Renal pelvis (tissue), 4 donors: ENCODE results near the gene CCNI2. TPM values are rescaled to one million over a fixed set of nuclear protein-coding genes. Genes with fewer than 3 reads are reported as not detected.

Source experiments
- DNase-seq: peaks from one replicate; pipeline ENCODE4 v3.0.0-alpha.2; 2013
- polyA plus RNA-seq, 3 donors: library from polyadenylated mRNA; unstranded; fragments of 120-200 nt; gene quantifications; one replicate each; pipeline ENCODE4 v1.2.1, GENCODE V29; 2013; ENCODE audit not compliant: insufficient read length in 3 of 3

Gene CCNI2
- polyA plus RNA-seq, 3 donors, result 2.6 to 4.1 (median 3.1) TPM

DNA sequence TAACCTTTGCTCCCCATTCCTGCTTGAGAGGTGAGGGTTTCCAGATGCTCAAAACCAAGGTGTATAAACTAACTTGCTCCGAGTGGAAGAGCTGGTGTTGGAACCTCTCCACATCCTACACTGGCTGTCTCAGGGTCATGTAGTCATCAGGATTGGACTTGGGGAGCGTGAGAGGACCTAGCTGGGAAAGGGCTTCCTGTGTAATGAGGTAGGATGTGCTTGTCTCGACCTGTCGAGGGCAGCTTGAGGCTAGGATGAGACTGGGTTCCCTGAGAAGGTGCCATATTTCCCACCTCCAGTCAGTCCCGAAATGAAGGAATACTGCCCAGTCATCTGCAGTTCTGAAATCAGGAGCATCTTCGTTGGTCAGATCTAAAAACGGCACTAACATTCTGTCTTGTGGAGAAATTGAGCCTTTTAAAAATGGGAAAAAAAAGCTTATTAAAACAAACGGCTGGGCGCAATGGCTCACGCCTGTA is 1.3 kb downstream of the CCNI2 start:
- DNase-seq, result no peak

DNA sequence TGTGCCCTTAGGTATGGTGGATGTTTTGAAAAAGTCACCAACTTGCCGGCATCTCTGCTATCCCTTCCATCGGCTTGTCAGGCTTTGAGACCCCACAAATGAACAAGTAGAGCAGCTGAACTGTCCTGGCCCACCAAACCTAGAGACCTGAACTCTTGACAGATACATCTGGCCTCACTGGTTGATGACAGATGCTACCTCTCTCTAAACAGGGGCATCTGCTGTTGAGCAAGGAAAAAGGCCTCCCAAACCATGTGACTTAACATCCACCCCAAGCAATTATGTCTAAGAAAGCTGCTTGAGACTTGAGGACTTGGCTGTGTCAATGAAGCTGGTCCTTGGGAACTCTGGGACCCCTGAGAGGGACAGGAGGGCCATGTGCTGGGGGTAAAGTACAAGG is 2.3 kb downstream of the CCNI2 start:
- DNase-seq, result no peak

DNA sequence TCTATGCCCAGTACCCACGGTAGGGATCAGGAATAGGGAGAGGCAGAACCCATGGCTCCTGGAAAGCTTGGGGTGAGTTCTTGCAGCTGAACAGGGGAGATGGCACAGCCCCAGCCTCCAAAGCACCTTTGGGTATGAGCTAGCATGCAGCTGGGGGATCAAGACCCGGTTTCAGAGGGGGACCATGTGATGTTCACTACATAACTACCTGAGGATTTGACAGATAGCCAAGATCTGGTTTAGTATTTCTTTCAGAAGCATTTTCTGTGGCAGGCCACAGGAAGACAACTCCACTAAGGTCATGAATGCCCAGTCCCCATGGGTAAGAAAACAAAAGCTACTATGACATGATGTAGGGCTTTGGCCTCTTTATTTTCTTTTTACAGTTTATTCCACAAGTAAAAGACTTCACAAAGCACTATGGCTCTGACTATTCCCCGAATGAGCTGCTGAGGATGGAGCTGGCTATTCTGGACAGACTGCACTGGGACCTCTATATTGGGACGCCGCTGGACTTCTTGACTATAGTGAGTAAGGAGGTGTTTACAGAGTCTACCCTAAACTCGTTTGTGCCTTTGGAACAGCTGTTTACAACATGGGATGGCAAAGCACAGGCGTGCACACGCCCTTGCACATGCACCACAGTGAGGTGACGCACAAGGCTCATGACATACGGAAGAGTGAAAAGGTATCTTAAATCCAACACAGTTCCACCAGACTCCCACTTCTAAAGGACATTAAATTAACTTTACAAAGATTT is 3.4 kb downstream of the CCNI2 start:
- no peak for DNase-seq

DNA sequence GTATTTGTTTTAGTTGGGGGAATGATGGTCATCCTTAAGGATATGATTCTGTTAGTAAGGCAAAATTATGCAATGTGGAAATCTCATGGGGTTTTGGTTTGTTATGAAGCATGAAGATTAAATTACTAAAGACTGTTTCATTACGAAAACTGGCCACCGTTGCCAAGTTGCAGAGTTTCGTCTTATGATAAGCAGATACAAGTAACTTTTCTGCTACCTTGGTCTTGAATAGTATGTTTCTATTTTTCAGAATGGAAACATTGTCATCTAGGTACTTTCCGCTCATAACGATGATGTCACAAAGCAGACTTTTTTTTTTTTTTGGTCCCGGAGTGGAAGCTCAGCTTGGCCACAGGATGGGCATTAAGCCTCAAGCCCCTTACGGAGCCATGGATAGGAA is 4.2 kb downstream of the CCNI2 start:
- DNase-seq, result no peak

DNA sequence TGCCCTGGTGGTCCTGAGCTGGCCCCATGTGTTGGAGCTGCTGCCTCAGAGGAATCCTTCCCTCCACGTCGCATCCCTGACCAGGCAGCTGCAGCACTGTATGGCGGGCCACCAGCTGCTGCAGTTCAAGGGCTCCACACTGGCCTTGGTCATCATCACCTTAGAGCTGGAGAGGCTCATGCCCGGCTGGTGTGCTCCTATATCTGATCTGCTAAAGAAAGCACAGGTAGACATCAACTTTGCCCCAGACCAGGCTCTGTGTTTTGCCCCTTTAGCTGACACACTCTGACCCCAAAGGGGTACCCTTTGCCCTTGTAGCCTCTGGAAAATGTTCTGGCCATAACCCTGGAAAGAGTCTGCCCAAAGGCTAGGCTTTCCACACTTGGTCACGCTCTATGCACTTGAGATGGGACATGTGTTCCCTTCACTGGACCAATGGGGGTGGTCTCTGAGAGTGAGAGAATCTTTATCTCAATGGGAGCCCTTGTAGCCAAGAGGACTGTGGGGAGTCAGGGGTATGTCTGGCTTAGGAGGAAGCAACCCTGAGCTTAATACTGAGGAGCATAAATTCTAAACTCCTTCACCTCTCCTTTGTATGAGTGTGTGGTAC is 4.8 kb downstream of the CCNI2 start:
- DNase-seq, result no peak

DNA sequence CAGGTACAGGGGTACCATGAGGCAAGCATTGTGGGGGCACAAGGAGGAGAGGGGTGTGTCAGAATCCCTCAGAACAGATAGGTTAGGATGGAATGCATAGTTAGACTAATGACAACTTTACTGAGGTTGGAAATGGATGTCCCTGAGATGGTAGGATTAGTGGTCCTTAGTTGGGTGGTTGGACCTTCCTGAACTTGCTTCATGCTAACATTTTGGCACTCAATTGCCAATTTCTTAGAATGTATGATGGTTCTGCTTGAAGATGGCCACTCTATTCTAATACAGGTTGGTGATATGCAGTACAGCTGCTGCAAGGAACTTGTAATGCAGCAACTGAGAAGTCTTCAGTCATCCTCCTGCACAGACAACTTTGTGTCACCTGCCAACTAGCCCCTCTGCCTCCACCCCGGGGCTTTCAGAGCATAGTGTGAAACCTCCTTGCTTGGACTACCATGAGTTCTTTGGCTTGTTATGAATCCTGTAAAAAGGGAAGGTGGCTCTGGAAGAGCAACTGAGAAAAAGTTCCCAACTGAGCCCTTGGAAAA is 5.4 kb downstream of the CCNI2 start:
- no peak for DNase-seq

DNA sequence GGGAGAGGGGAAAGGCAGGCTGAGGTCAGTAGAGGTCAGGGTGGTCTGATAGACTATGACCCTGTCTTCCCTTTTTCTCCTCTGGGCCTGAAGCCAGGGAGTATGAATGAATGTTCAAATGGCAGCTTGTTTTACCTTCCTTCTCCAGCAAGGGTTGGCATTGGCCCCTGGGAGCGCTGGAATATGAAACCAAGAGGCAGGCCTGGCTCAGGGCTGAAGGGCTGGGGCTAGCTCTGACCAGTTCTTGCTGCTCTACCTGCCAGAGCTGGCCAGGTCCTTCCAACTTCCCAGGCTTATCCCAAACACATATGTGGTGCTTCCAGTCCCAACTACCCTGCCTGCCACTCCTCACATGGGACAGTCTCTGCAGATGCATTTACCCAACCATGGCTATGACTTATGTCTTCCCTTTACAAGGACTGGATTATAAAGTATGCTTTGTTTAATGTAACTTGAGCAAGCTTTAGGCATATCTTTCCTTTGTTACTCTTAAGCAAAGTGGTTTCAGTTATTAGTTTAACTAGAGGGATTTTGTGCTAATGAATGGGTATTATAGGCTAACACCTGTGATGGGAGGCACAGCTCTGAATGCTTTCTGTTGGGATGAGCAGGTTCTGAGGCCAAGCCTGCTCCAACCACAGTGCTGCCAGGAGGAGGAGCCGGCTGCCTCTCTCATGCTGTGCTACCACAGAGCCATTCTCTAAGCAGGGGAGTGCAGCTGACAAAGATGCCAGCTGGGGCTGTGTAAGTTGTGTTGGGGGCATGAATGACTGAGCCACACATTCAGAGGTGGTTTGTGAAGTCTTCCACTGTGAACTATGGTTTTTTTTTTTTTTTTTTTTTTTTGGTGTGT is 6.1 kb downstream of the CCNI2 start:
- no peak for DNase-seq

DNA sequence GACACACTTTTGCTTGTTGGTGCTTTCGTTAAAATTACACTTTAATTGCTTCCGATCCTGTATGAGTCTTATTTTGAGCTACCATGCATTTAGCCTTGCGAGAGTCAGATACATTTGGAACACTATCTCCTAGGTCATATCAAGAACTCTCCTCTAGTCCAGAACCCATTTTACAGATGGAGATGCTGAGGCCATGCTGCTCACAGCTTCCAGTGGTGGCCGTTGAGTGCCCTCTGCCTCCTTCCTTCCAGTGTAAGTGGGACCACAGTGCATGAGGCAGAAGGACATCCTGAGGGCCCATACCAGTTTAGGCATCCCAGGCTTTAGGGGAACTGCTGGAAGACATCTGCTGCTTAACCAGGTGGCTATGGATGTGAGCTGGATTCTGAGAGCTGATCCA is 6.9 kb downstream of the CCNI2 start:
- DNase-seq, result no peak

DNA sequence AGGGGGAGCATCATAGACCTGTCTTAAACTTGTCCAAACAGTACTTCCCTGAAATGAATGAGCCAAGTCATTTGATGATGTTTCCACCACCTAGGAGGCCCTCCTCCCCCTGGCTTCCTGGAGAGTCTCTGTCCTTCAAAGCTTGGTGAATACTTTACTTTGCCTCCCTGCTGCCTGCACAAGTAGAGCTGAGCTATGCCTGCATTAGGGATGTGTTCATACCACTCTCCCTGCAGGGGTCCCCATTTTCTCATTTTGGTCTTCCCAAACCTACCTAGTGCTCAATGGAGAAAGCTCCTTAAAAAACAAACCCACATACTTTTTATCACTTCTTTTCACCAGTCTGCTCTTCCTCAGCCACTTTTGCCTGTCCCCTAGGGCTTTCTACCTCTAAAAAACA is 7.7 kb downstream of the CCNI2 start:
- DNase-seq, result no peak

DNA sequence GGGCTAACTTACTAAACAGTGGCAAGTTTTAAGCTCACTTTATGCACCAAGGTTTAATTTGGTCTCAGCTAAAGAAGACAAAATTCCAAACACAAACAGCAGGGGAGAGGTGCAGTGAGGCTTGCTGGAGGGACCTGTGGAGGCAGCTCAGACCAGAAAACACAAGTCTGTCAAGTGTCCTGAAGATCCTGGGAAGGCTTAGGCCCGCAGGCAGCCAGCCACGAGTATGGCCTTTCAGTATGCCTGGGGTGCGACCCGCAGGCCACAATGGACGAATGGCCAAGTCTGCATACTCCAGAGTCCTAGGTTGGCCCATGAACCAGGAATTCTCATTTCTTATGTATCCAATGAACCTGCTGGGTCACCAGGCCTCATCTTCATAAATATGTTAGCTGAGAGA is 9.3 kb downstream of the CCNI2 start:
- no peak for DNase-seq

DNA sequence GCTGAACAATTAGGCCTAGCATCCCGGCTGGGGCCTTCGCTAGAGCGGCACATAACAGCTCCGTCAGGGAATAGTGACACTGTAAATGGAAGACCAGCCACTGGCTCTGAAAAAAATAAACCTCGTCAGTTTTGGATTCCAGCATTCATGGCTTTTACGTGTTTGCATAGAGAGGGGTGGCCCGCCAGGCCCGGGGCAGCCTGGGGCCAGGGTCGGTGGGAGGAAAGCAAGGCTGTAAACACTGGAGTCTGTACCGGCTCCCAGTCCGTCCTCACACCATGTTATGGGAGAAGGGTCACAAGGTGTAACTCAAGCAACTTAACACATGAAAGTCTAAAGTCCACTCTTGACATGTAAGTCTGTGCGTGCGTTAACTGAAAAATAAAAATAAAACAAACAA is 11.2 kb downstream of the CCNI2 start:
- DNase-seq, result no peak

DNA sequence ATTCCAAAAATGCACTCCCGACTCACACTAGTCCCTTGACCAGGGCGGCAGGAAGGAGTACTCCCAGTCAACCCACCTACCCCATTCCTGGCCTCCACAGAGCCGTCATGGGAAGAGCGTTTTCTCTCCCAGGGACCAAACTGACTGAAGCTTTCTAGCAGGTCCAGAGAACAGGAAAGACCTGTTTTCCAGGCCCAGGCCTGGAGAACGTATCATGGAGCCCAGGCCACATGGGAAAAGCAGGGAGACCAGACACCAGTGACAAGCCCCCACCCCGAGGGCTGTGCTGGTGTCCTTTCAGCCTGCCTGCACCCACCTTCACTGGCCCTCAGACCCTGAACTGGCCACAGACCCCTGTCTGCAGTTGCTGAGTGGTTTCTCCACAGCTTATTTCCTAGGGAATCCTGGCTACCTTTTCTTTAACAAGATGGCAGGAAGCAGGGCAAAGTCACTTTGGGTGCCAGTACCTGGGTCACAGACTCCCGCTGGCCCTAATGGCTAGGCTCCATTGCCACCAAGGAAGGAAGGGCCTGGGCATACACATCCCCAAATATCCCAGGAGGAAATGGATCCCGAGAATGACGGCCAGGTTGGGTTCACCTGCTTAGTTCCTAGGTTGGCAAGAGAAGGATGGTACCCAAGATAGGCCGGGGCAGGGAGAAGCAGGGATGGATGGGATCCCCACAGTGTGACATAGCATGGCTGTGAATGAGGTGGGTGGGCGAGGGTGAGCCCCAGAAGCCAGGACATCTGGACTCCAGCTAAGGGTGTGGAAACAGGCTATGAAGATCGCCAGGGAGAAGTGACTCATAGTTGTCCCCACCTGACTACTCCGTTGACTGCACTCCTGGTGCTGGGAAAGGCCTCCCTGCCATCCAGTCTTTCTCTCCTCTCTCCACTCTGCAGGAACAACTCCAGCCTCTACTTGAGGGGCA is 12.2 kb downstream of the CCNI2 start:
- DNase-seq, result no peak

DNA sequence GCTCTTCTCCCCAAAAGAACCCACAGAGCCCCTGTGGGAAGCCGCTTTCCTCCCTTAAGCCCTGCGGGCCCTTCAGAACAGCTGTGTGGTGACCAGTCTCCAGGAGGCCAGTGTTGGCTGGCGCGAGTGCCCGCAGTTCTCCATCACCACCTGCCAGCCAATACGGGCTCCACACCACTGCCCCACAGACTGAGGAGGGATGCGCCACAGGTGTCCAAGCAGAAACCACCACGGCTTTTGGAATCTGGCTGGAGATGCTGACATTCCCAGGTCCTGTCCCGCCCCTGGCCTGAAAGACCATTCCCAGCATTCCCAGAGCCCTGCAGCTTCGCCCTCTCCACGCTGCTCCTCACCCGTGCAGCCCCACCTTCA is 12.8 kb downstream of the CCNI2 start:
- DNase-seq, result no peak

DNA sequence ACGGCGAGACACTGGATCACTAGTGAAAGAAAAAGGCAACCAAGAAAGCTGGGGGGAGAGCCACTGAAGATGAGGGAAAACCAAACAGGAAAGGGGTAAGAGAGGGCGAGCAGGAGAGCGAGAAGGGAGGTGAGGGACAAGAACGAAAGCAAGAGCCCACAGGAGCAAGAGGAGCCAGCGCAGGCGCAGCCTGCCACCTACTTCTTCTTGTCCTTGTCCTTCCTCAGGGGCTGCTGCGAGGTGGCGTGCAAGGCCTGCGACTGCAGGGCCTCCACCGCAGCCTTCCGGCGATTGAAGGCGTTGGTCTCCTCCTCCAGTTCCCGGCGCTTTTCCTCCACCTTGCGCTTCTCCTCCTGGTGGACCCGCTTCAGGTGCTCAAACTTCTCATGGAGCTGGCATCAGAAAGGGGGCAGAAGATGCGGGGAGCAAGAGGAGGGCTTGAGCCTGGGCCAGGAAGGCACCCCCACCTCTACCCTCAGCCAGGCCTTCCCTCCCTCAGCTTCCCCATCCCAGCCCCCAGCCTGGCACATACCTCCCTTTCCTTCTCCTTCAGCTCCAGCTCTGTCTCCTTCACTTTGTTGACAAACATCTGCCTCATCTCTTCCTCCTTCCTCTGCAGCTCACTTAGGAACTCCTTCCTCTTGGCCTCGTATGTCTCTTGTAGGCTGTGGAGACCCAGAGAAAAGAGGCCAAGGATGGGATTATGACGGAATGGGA is 13.5 kb downstream of the CCNI2 start:
- no peak for DNase-seq

DNA sequence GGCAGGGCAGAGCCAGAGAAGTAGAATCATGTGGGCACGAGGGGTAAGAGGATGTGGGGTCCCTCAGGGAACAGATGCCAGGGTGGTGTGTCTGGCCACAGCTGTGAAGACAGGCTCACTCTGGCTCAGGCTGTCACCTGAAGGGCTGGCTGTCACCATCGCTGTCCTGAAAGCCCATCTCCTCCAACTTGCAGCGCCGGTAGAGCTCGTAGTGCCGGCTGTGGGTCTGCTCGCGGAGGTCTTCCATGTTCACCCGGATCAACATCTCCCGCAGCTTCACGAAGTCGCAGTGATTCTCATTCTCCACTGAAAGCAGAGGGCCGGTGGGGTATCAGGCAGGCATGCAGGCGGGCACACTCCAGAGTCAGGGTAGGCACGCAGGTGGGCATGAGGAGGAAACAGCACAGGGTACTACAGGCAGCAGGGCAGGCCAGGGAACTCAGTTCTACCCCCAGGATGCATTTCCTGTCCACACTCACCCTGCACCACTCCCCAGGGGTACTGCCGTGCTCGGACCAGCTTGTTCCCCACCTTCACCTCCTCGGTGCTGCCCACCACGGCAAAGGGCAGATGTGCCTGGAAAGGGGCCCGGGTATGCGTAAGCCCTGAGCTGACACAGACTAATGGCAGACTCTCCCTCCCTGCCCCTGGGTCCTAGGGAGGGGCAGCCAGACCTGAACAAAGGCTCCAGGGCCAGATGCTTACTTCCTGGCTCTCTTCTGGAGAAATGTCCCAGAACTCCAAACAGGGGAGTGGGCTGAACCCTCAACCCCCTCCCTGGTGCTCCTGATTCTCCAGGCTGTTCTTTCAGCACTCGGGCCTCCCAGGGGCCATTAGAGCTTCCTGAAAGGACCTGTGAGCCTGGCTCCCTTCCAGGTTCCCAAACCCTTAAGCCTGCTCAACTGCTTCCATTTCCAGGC is 14.4 kb downstream of the CCNI2 start:
- DNase-seq, result no peak

DNA sequence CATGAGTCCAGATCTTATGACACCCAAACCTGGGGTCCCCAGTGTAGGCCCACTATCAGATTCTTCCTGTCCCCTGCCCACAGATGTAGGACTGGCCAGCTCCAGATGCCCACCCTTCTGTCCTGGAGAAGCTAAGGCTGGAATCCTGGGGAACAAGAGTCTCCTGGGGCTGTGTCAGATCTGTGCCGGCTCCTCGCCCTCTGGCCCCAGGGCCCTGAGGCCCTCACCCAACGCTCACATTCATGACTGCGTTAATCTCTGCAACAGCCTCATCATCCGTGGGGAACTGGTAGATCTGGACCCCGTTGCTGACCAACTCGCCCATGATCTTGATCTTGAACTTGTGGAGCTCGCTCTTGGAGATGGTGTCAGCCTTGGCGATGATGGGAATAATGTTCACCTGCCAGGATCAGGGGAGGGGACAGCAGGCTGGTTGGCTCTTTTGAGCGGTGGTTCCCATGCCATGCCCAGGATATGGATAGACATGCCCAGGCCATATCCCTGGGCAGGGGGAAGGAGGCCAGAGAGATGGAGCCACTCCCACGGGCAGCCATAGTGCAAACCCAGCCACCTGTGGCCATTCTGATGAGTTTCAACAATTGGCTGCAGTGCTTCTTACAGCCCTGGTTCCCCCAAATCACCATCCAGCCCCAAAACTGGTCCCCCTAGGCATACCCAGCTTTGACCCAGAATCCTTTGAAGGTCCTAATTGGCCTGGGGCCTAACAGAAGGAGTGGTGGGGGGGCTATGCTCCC is 15.2 kb downstream of the CCNI2 start:
- DNase-seq, result no peak

DNA sequence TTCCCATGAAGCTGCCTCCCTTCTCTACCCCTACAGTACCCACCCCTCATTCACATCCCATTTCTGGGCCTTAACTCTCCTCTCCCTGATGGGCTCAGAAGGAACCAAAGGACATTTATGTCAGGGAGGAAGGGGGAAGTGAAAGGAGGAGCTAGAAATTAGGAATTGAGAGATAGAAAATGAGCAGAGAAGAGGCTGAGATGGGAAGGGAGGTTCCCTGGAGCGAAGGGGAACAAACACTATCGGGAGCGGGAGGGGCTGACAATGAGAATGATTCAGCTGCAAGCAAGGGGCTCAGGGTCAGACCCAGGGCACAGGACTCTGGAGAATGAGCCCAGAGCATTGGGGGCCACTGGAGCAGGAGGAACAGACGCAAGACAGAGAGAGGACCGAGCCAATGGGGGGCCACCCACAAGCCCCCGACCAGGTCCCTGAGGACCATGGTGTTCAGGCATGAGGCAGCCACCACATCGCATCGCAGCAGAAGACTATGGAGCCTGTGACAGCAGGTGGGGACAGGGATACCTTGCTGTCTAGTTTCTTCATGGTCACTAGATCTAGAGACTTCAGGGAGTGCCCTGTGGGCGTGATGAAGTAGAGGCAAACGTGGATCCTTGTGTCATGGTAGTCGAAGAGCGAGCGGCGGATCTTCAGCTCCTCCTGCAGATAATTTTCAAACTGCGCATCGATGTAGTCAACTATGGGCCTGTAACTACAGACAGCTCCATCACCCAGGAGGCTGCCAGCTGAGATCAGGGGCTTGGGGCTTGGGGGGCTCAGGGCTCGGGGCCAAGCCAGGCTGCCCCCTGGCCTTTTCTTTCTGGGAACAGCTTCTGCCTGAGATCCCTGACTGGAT is 16.2 kb downstream of the CCNI2 start:
- no peak for DNase-seq

DNA sequence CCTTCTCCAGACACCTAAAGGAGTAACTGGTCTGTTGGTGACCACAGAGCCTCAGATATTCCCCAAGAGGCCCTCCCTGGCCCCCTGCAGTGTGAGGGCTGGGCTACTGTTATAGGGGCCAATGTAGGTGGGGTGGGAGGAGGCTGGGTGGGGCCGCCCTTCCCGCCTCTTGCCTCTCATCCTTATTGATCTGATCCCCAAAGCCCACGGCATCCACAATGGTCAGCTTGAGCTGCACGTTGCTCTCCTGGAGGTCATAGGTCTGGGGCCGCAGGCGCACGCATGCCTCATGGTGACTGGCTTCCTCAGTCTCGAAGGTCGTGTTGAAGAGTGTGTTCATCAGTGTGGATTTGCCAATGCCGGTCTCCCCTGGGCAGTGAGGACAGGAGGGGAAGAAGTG is 16.8 kb downstream of the CCNI2 start:
- DNase-seq, result no peak
